IPS-NIHi7 (cell line): ENCODE results near the gene RRM2.

ENCODE experiments used
- DNase-seq: peaks from one replicate; pipeline ENCODE4 v3.0.0; 2012; ENCODE audit warnings: mixed read lengths; ENCODE audit errors: extremely low spot score

The RRM2 gene

DNA sequence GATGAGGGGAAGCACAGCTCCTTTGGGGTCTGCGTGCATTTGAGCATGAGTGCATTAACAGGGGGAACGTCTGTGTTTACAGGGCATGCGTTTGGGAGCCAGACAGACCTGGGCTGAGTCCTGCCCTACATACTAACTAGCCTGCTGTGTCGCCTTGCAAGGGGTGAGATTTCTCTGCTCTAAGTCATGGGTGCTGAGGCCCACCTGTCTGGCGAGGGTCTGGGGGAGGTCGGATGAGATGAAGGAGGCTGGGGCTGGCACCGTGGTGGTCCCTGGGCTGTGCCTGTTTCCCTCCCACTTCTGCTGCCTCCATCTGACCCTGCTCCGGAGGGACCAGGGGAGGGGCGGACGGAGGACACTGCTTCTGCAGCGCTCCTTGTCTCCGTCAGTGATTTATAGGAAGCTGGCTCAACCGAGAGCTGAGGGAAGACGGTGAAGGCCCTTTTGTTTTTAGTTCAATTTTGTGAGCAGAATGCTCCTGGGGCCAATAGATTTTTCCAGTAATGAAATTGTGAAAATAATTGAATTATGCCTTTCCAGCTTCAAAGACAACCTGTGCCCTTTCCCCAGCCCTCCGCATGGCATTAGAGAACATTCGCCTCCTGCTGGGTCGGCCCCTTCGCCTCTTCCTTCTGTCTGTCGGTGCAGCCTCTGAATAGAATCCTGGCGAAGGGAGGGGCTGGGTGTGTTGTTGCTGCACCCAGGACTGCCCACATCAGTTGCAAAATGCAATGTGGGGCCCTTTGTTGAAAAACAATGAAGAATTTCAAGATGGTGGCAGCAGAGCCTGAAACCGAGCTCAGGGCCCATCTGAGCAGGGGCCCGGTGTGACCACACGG is 49.7 kb downstream of the RRM2 start:
- no peak for DNase-seq

DNA sequence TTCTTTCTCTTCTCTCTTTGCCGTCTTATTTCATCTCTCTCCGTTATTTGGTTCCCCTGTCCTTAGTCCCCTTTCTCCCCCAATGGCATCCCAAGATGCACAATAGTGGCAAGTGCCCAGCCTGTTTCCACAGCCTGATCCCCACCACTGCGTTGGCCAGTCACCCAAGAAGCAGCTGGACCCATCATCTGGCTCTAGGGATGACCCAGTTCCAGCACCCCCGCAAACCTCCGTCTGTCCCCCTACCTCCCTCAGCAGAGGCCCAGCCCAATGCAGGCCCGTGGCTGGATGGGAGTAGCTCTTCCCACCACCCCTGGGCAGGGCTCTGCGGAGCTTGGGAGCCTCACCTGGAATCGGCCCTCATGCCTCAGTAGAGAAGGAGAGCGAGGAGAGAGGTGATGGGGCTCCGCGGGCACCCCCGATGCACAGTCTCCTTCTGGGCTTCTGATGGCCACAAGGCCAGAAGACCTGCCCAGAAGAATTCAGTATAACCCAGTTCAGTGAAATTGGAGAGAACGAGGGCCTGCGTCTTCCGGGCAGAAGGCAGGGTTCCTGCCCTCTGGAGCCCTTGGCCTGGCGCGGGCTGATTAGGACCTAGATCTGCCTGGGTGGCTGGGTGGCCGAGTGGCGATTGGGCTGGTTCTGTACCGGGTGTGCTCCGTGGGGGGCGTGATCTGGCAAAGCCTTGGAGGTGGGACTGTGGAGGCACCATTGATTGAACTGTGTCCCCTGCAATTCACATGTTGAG is 50.9 kb downstream of the RRM2 start:
- no peak for DNase-seq

DNA sequence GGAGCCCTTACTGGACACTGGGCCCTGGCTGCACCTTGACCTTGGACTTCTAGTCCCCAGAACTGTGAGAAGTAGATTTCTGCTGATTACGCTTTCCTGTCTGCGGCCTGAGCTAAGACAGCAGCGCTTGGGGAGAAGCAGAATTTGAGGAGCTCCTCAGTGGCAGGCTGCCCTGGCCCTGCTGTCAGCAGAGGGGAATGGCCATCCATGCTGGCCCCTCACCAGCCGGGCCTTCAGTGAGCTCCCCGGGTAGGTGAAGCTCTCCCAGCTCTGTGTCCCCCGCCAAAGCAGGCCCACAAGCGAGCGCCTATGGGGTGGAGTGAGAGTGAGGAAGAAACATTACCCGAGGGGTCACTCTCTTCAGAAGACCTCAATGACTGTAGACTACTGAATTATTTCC is 51.6 kb downstream of the RRM2 start:
- no peak for DNase-seq

DNA sequence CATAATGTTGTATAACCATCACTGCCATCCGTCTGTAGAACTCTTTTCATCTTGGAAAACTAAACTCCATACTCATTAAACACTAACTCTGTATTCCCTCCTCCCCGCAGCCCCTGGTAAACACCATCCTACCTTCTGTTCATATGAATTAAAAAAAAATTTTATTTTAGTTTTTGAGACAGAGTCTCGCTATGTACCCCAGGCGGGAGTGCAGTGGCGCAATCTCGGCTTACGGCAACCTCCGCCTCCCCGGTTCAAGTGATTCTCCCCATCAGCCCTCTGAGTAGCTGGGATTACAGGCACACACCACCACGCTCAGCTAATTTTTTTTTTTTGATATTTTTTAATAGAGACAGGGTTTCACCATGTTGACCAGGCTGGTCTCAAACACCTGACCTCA is 52.9 kb downstream of the RRM2 start:
- DNase-seq: no peak

DNA sequence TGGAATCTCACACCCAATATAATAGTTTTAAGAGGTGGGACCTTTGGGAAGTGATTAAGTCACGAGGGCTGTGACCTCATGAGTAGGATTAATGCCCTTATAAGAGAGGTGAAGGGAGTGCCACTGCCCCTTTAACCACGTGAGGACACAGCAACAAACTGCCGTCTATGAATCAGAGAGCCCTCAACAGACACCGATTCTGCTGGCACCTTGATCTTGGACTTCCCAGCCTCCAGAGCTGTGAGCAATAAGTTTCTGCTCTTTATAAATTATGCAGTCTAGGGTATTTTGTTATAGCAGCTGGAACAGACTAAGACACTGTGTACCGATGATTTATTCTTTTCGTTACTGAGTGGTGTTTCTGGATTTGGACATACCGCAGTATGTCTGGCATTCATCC is 56.2 kb downstream of the RRM2 start:
- no peak for DNase-seq

DNA sequence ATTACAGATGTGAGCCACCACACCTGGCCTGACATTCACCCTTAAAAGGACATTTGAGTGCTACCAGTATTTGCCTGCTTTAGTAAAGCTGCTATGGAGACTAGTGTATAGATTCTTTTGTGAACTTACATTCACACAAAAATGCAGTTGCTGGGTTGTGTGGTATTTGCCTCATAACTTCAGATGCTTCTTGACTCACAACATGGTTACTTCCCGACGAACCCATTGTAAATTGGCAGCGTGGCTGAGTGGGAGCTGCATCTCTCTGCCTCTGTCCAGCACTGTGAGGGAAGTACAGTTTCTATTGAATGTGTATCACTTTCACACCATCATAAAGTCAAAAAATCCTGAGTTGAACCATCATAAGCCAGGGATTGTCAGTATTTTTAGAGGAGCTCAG is 56.9 kb downstream of the RRM2 start:
- DNase-seq: no peak

DNA sequence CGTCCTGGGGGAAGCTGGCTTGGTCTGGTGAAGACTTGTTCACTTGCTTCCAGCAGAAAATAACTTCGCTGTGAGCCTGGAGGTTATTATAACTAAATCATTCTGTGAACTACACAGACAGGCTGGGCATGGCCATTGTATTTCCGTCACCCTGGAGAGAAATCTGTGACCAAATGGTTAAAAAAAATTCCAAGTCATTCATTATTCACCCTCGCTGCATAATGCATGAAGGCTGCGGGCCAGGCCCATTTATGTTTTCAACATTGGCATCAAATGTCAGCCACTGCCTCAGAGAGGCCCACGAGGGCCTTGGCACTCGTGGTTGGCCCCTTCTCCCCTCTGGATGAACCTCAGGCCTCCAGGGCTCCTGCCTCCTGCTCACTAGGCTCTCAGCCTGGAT is 57.7 kb downstream of the RRM2 start:
- DNase-seq: no peak
